Spleen (tissue), 7 donors: ENCODE results near the gene AFTPH.

Experiments used
- POLR2AphosphoS5 ChIP-seq, 3 donors: sonication (generic); formaldehyde crosslinking; IDR thresholded peaks; one replicate each; pipeline ENCODE4 v1.5.1; 2017; ENCODE audit warnings: antibody characterized with exemption in 3 of 3
- TF ChIP-seq, protein P1 (sequence below), 11 experiments: fragments of 200-600 bp in 7 of 11; fragments of 450-650 bp in 4 of 11; sonication (generic) in 4 of 11; IDR thresholded peaks in 8 of 11; conservative IDR thresholded peaks in 3 of 11; 1 replicate in 7 of 11; 2 replicates in 4 of 11; pipeline versions ENCODE4 v1.4.0 to v1.8.0; 2016 to 2021; ENCODE audit warnings: antibody characterized with exemption in 11 of 11, inconsistent platforms in 4 of 11, mild to moderate bottlenecking in 1 of 11
- donor health status: DM: no; HTN: no; CAD: no; lungs with moderate emphysema.
- donor health status: DM: no; HTN: no; CAD: no.
- donor health status: DM: no; HTN: no; CAD: no.

DNA sequence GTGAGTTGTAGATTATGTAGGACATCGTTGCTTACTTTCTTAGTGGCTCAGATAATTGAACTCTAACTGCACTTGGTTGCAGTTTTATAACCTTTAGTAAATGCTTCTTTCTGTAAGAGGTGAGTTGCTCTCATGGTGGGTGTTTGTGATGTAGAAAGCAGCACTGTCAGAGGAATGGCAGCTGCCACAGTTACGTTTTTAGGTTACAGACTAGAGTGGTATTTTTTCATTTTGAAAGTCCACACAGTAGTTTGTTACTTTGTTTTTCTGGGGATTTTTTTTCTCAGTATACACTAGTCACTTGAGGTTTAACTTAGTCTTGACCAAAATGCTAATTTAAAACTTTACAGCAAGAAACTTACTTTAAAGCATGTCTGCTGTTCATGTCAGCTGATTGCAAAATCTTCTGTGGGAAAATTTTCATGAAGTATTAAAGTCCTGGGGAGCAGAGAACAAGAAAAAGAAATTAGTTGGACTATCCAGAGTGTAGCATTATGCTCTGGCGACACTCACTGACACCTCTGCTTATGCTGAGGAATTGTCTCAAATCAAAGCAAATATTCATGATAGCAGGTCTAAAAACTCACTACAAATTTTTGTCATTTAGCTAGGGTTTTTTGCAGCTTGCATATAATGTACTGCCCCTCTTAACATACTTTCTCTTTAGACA, 14.8 kb downstream of the AFTPH start:
- TF ChIP-seq, protein P1, sequence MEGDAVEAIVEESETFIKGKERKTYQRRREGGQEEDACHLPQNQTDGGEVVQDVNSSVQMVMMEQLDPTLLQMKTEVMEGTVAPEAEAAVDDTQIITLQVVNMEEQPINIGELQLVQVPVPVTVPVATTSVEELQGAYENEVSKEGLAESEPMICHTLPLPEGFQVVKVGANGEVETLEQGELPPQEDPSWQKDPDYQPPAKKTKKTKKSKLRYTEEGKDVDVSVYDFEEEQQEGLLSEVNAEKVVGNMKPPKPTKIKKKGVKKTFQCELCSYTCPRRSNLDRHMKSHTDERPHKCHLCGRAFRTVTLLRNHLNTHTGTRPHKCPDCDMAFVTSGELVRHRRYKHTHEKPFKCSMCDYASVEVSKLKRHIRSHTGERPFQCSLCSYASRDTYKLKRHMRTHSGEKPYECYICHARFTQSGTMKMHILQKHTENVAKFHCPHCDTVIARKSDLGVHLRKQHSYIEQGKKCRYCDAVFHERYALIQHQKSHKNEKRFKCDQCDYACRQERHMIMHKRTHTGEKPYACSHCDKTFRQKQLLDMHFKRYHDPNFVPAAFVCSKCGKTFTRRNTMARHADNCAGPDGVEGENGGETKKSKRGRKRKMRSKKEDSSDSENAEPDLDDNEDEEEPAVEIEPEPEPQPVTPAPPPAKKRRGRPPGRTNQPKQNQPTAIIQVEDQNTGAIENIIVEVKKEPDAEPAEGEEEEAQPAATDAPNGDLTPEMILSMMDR (IDR thresholded peaks at IDR 0.05 in 8 of 11, conservative IDR thresholded peaks at IDR 0.05 in 3 of 11) = no peak
- TF ChIP-seq POLR2AphosphoS5 (IDR thresholded peaks at IDR 0.05) = no peak
